H1 (cell line): Measurements from ENCODE around the gene MSI2. TPM values are rescaled to one million over a fixed set of nuclear protein-coding genes. Genes with fewer than 3 reads are reported as not detected.

Experiments
- CTCF ChIA-PET: fragments of 300-600 bp; sonication (Branson Sonifier 250); formaldehyde crosslinking; loops from one replicate; lab custom pipeline; 2021; ENCODE audit not compliant: partially characterized antibody; lab: Charles Lee
- POLR2A ChIA-PET: fragments of 300-600 bp; sonication (Branson Sonifier 250); formaldehyde crosslinking; loops from one replicate; lab custom pipeline; 2021; ENCODE audit warnings: inconsistent platforms; ENCODE audit not compliant: partially characterized antibody; lab: Charles Lee
- DNase-seq, 2 experiments: peaks; one replicate each; pipeline versions ENCODE4 v3.0.0 to v3.0.0-alpha.2; 2010 to 2022; ENCODE audit warnings: low spot score in 2 of 2, low read depth in 1 of 2, mixed read lengths in 1 of 2
- FAIRE-seq: peaks from 2 replicates; lab custom pipeline; 2011; peaks lifted over from hg19 to GRCh38; lab: Jason Lieb, UNC
- H2AFZ ChIP-seq: 2 replicates; pipeline ENCODE4 v1.8.1; 2012; ENCODE audit warnings: low read length, inconsistent platforms
- H2AK5ac ChIP-seq: 2 replicates; pipeline ENCODE4 v1.6.1; 2013; ENCODE audit warnings: low read depth, low read length
- H2BK120ac ChIP-seq: replicated peaks from 2 replicates; pipeline ENCODE3; 2013; ENCODE audit warnings: low read depth, low read length, inconsistent platforms
- H2BK12ac ChIP-seq: 2 replicates; pipeline ENCODE4 v1.6.1; 2013; ENCODE audit warnings: low read depth, low read length
- H2BK15ac ChIP-seq: 2 replicates; pipeline ENCODE4 v1.6.1; 2013; ENCODE audit warnings: low read length
- H2BK20ac ChIP-seq: 2 replicates; pipeline ENCODE4 v1.6.1; 2013; ENCODE audit warnings: low read length
- H2BK5ac ChIP-seq: 2 replicates; pipeline ENCODE4 v1.6.1; 2013; ENCODE audit warnings: low read depth, low read length
- H3K14ac ChIP-seq: 2 replicates; pipeline ENCODE4 v1.6.1; 2013; ENCODE audit warnings: inconsistent platforms; ENCODE audit not compliant: insufficient read length
- H3K18ac ChIP-seq: 2 replicates; pipeline ENCODE4 v1.6.1; 2013; ENCODE audit warnings: low read length; ENCODE audit errors: extremely low read depth
- H3K23ac ChIP-seq: 2 replicates; pipeline ENCODE4 v1.6.1; 2013; ENCODE audit warnings: inconsistent platforms; ENCODE audit not compliant: insufficient read length
- H3K23me2 ChIP-seq: 2 replicates; pipeline ENCODE4 v1.6.1; 2013; ENCODE audit warnings: low read depth, low read length
- H3K27ac ChIP-seq: 2 replicates; pipeline ENCODE4 v1.6.1; 2011; ENCODE audit warnings: low read depth, low read length, inconsistent platforms
- H3K27me3 ChIP-seq, 4 experiments: replicated peaks in 1 of 4; 1 replicate in 1 of 4; 2 replicates in 3 of 4; pipeline versions ENCODE4 v1.6.1 to v1.8.1; 2011 to 2013; ENCODE audit warnings: low read length in 3 of 4, mild to moderate bottlenecking in 3 of 4, inconsistent platforms in 2 of 4, mixed read lengths in 2 of 4, moderate library complexity in 1 of 4; ENCODE audit not compliant: control insufficient read depth in 3 of 4, insufficient read depth in 3 of 4; ENCODE audit errors: extremely low read depth in 1 of 4
- H3K36me3 ChIP-seq, 4 experiments: 2 replicates each; pipeline versions ENCODE4 v1.6.1 to v1.8.1; 2011 to 2013; ENCODE audit warnings: mild to moderate bottlenecking in 4 of 4, low read length in 3 of 4, moderate library complexity in 2 of 4, control low read depth in 1 of 4, inconsistent platforms in 1 of 4; ENCODE audit not compliant: insufficient read depth in 4 of 4, control insufficient read depth in 2 of 4
- H3K4ac ChIP-seq: replicated peaks from 2 replicates; pipeline ENCODE3; 2013; ENCODE audit warnings: low read length, low read depth, mixed read lengths, inconsistent platforms; ENCODE audit not compliant: insufficient read length
- H3K4me1 ChIP-seq, 4 experiments: replicated peaks in 1 of 4; 1 replicate in 1 of 4; 2 replicates in 3 of 4; pipeline versions ENCODE4 v1.6.1 to v1.8.1; 2011 to 2013; ENCODE audit warnings: low read length in 3 of 4, inconsistent platforms in 2 of 4, mixed read lengths in 1 of 4; ENCODE audit not compliant: insufficient read depth in 4 of 4, control insufficient read depth in 3 of 4
- H3K4me2 ChIP-seq, 2 experiments: 2 replicates each; pipeline versions ENCODE4 v1.6.1 to v1.8.1; 2011 to 2013; ENCODE audit warnings: low read depth in 2 of 2, low read length in 2 of 2, control low read depth in 1 of 2, inconsistent platforms in 1 of 2, mild to moderate bottlenecking in 1 of 2; ENCODE audit not compliant: insufficient read depth in 1 of 2
- H3K4me3 ChIP-seq, 4 experiments: fragments of 200-600, 300-600 bp in 1 of 4; sonication (generic), shearing (Covaris generic), sonication (Bioruptor Twin) in 1 of 4; 2 replicates each; pipeline versions ENCODE4 v1.5.1 to v1.8.1; 2011 to 2016; ENCODE audit warnings: low read length in 4 of 4, low read depth in 3 of 4, control low read depth in 2 of 4, inconsistent platforms in 2 of 4, mild to moderate bottlenecking in 2 of 4, mixed read lengths in 1 of 4, moderate library complexity in 1 of 4; ENCODE audit not compliant: insufficient read depth in 2 of 4; ENCODE audit errors: extremely low read depth in 1 of 4
- H3K56ac ChIP-seq: replicated peaks from 2 replicates; pipeline ENCODE3; 2013; ENCODE audit warnings: low read depth, mild to moderate bottlenecking, mixed read lengths, low read length, inconsistent platforms; ENCODE audit not compliant: insufficient read length
- H3K79me1 ChIP-seq: 2 replicates; pipeline ENCODE4 v1.6.1; 2013; ENCODE audit warnings: low read depth, low read length, control low read depth
- H3K79me2 ChIP-seq, 2 experiments: 2 replicates each; pipeline versions ENCODE4 v1.6.1 to v1.8.1; 2012 to 2013; ENCODE audit warnings: low read length in 2 of 2, mild to moderate bottlenecking in 2 of 2, inconsistent platforms in 1 of 2; ENCODE audit not compliant: insufficient read depth in 2 of 2, control insufficient read depth in 1 of 2
- H3K9ac ChIP-seq, 4 experiments: replicated peaks in 1 of 4; 1 replicate in 1 of 4; 2 replicates in 3 of 4; pipeline versions ENCODE4 v1.6.1 to v1.8.1; 2011 to 2013; ENCODE audit warnings: low read depth in 3 of 4, low read length in 3 of 4, control low read depth in 2 of 4, mild to moderate bottlenecking in 2 of 4, moderate library complexity in 2 of 4, inconsistent platforms in 1 of 4; ENCODE audit errors: extremely low read depth in 1 of 4
- H3K9me3 ChIP-seq, 2 experiments: 2 replicates each; pipeline versions ENCODE4 v1.6.1 to v1.8.1; 2012 to 2013; ENCODE audit warnings: mild to moderate bottlenecking in 2 of 2, moderate library complexity in 2 of 2, control low read depth in 1 of 2, inconsistent platforms in 1 of 2, low read depth in 1 of 2, low read length in 1 of 2, mixed read lengths in 1 of 2; ENCODE audit not compliant: insufficient read depth in 2 of 2
- H4K20me1 ChIP-seq, 2 experiments: replicated peaks in 1 of 2; 2 replicates each; pipeline versions ENCODE3 to v1.8.1; 2011 to 2013; ENCODE audit warnings: inconsistent platforms in 2 of 2, low read length in 2 of 2, mild to moderate bottlenecking in 1 of 2; ENCODE audit not compliant: insufficient read depth in 2 of 2, control insufficient read depth in 1 of 2
- H4K5ac ChIP-seq: 2 replicates; pipeline ENCODE4 v1.6.1; 2013; ENCODE audit warnings: low read length, low read depth, mixed read lengths, inconsistent platforms; ENCODE audit not compliant: insufficient read length
- H4K8ac ChIP-seq: 2 replicates; pipeline ENCODE4 v1.8.0; 2013; ENCODE audit warnings: mild to moderate bottlenecking, moderate library complexity, low read length, inconsistent platforms; ENCODE audit not compliant: insufficient read depth; ENCODE audit errors: extremely low read depth
- H4K91ac ChIP-seq: replicated peaks from 2 replicates; pipeline ENCODE3; 2013; ENCODE audit warnings: low read length, mixed read lengths, inconsistent platforms; ENCODE audit not compliant: insufficient read length
- CBX8 ChIP-seq: fragments of 300-800, 300-1000 bp; sonication (generic); IDR thresholded peaks from 2 replicates; pipeline ENCODE4 v1.7.1; 2016; ENCODE audit warnings: low read depth, low read length, borderline replicate concordance
- CHD1 ChIP-seq: IDR thresholded peaks from 2 replicates; pipeline ENCODE4 v1.6.1; 2012; ENCODE audit warnings: low read depth, low read length, improper control_type of control experiment
- CREB1 ChIP-seq: IDR thresholded peaks from 2 replicates; pipeline ENCODE4 v1.6.1; 2012; ENCODE audit warnings: inconsistent platforms
- EP300 ChIP-seq, 2 experiments: IDR thresholded peaks; 1 replicate in 1 of 2; 2 replicates in 1 of 2; pipeline ENCODE4 v1.6.1; 2011 to 2012; ENCODE audit warnings: low read depth in 2 of 2, low read length in 2 of 2, mild to moderate bottlenecking in 2 of 2, borderline replicate concordance in 1 of 2, inconsistent platforms in 1 of 2, moderate library complexity in 1 of 2
- JUND ChIP-seq: IDR thresholded peaks from 2 replicates; pipeline ENCODE4 v1.6.1; 2011; ENCODE audit warnings: mild to moderate bottlenecking, improper control_type of control experiment, low read length
- KDM1A ChIP-seq: fragments of 200-600, 300-600 bp; sonication (generic); IDR thresholded peaks from 2 replicates; pipeline ENCODE4 v1.7.1; 2016; ENCODE audit warnings: mild to moderate bottlenecking, low read length, borderline replicate concordance
- RAD21 ChIP-seq, 2 experiments: IDR thresholded peaks in 1 of 2; conservative IDR thresholded peaks in 1 of 2; 2 replicates each; pipeline ENCODE4 v1.6.1; 2011; ENCODE audit warnings: low read depth in 2 of 2, low read length in 2 of 2, improper control_type of control experiment in 1 of 2, inconsistent platforms in 1 of 2, mild to moderate bottlenecking in 1 of 2, moderate library complexity in 1 of 2
- RFX5 ChIP-seq: IDR thresholded peaks from 2 replicates; pipeline ENCODE4 v1.6.1; 2011; ENCODE audit warnings: low read depth, low read length, improper control_type of control experiment, borderline replicate concordance
- SAP30 ChIP-seq: fragments of 300-600 bp; sonication (generic); IDR thresholded peaks from 2 replicates; pipeline ENCODE4 v1.7.1; 2012; ENCODE audit warnings: low read length, moderate library complexity, mild to moderate bottlenecking, inconsistent platforms; ENCODE audit not compliant: insufficient read depth, insufficient replicate concordance
- SIRT6 ChIP-seq: IDR thresholded peaks from one replicate; pipeline ENCODE4 v1.7.1; 2012; ENCODE audit warnings: low read length, inconsistent platforms
- SP1 ChIP-seq: IDR thresholded peaks from 2 replicates; pipeline ENCODE4 v1.6.1; 2011; ENCODE audit warnings: low read depth, low read length
- TCF12 ChIP-seq: IDR thresholded peaks from 2 replicates; pipeline ENCODE4 v1.6.1; 2011; ENCODE audit warnings: low read depth, mild to moderate bottlenecking, low read length
- WGBS, 2 experiments: shearing (Covaris generic) in 1 of 2; methylation state at CpG; one replicate each; pipeline versions ENCODE4 v1.1.6 to v1.1.7; 2013 to 2015; ENCODE audit warnings: low lambda C conversion rate in 2 of 2, mixed read lengths in 2 of 2, inconsistent platforms in 1 of 2, low coverage in 1 of 2, missing lambda C conversion rate in 1 of 2; ENCODE audit not compliant: insufficient replicate concordance in 2 of 2, insufficient coverage in 1 of 2, insufficient read length in 1 of 2; ENCODE audit errors: extremely low coverage in 1 of 2, missing lambda C conversion rate in 1 of 2; 5-methylcytosine and 5-hydroxymethylcytosine counted together
- polyA plus RNA-seq, 7 experiments: library from polyadenylated mRNA; depleted of rRNA in 3 of 7; stranded (reverse) in 5 of 7; unstranded in 2 of 7; fragments of >200 nt in 5 of 7; fragments of 200-250 nt in 2 of 7; gene quantifications; 1 replicate in 5 of 7; 2 replicates in 1 of 7; 4 replicates in 1 of 7; pipeline versions ENCODE4 v1.2.1 to v1.2.3, GENCODE V29; 2011 to 2013; ENCODE audit warnings: missing spikeins in 2 of 7, mixed read lengths in 2 of 7
- total RNA-seq: library from RNA; stranded (reverse); fragmentation: NEBNext Ultra II Directional; extraction: Animal tissue kit (Norgen Biotek cat#: 25700); gene quantifications from 2 replicates; pipeline ENCODE4 v1.2.1, GENCODE V29; 2021
- TF ChIP-seq, protein P1 (sequence below): IDR thresholded peaks from 2 replicates; pipeline ENCODE4 v1.6.1; 2012; ENCODE audit warnings: inconsistent platforms

MSI2 gene
- total and polyA plus RNA-seq, 2 of the 8 experiments (the other 6 are each of a cell fraction or from before 2014, with no cell fraction given) = 36.7 to 80.6 TPM

DNA sequence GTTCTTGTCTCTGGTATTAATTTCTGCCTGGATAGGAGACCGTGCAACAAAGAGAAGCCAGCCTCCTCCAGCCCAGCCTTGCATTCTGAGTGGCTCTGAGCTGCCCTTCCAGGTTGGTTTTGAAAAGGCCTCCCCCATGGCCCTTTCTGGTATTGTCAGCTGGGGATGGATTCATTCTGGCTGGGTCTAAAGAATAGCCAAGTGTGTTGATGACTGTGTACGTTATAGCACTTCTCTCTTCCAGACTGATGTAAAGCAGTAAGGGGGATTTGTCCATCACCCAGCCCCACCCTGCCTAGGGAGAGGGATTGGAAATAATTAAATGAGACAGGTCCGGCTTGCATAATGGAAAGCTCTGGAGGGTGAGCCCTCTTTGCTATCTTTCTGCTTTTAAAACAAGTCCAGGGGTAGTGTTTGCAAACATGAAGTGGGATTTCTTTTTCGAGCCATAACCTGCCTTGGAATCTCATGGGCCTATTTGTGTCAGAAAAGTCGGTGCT is 146.4 kb downstream of the MSI2 start:
- Histone ChIP-seq H2BK15ac (no peak overlapping the region), H3K27me3 (no peaks in the 10 kb centered on the region), H2BK5ac (no peak overlapping the region; the same call in 1 of the 2 replicates), H3K9ac (no peak overlapping the region), H4K5ac (no peak overlapping the region), H3K79me2 (peaks cover 0 to 36% of the 10 kb centered on the region in 2 experiments; a peak in 1 of 4 replicates), H2AK5ac (no peak overlapping the region), H2BK20ac (no peak overlapping the region), H3K36me3 (peaks cover 0 to 3% (median 1%) of the 10 kb centered on the region in 4 experiments; a peak in 2 of 8 replicates), H4K91ac (no peak overlapping the region), H3K9me3 (no peaks in the 10 kb centered on the region), H3K79me1 (peaks cover 8% of the 10 kb centered on the region), H3K23me2 (no peaks in the 10 kb centered on the region; the same call in 1 of the 2 replicates), H2AFZ (no peak overlapping the region), H2BK12ac (no peak overlapping the region), H4K8ac (no peak overlapping the region), H3K23ac (no peak overlapping the region), H3K4me2 (no peak overlapping the region), H4K20me1 (peaks cover 6 to 11% of the 10 kb centered on the region in 2 experiments), H2BK120ac (no peak overlapping the region), H3K18ac (no peak overlapping the region), H3K4me1 (peaks cover 9 to 16% (median 13%) of the 10 kb centered on the region in 4 experiments), H3K4ac (no peak overlapping the region), H3K27ac (no peak overlapping the region), H3K56ac (no peak overlapping the region), H3K14ac (no peak overlapping the region), H3K4me3 (no peak overlapping the region)
- POLR2A ChIA-PET = interaction anchor here (1.0 kb wide), 1 partner anchor 24 kb away, joined by 3 read pairs; no protein-coding TSS in a partner anchor
- FAIRE-seq (no peak), DNase-seq (no peak)
- TF ChIP-seq SIRT6 (no peak), SP1 (no peak), CHD1 (no peak), RAD21 (IDR thresholded peaks at IDR 0.05 in 1 of 2, conservative IDR thresholded peaks at IDR 0.05 in 1 of 2; ENCODE audit: low read depth in 2 of 2, low read length in 2 of 2) (no peak), JUND (no peak), SAP30 (no peak), TCF12 (no peak), CREB1 (no peak), CBX8 (no peak), RFX5 (no peak), KDM1A (no peak), EP300 (IDR thresholded peaks at IDR 0.05; ENCODE audit: borderline replicate concordance in 1 of 2, low read depth in 2 of 2, low read length in 2 of 2) (no peak)
- TF ChIP-seq, protein P1, sequence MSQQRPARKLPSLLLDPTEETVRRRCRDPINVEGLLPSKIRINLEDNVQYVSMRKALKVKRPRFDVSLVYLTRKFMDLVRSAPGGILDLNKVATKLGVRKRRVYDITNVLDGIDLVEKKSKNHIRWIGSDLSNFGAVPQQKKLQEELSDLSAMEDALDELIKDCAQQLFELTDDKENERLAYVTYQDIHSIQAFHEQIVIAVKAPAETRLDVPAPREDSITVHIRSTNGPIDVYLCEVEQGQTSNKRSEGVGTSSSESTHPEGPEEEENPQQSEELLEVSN = no peak
- CTCF ChIA-PET = interaction anchor here (0.6 to 10.0 kb wide), 27 partner anchors 10 to 357 kb away, joined by 3 to 119 read pairs (median 4); partner anchors contain the start of gene MSI2
- 94% methylated on average over 5 of the region's 5 CpGs; no CpG with 5 or more reads in 1 of the 2 experiments for WGBS, 2 experiments
